Hepatocyte (in vitro differentiated cells): ENCODE measurements around the gene ITPKA. TPM values are rescaled to one million over a fixed set of nuclear protein-coding genes. Genes with fewer than 3 reads are reported as not detected.

ENCODE experiments used
- DNase-seq: peaks from one replicate; pipeline ENCODE4 v3.0.0-alpha.2; 2016; ENCODE audit warnings: low spot score
- H2AFZ ChIP-seq: fragments of 200-600 bp; sonication (generic); 2 replicates; pipeline ENCODE4 v1.6.0; 2016; ENCODE audit warnings: antibody characterized with exemption, mild to moderate bottlenecking
- H3K27ac ChIP-seq: fragments of 200-600 bp; sonication (generic); 2 replicates; pipeline ENCODE4 v1.5.1; 2016; ENCODE audit warnings: mild to moderate bottlenecking
- H3K27me3 ChIP-seq: fragments of 200-600 bp; sonication (generic); 2 replicates; pipeline ENCODE4 v1.6.1; 2016
- H3K36me3 ChIP-seq: fragments of 200-600 bp; sonication (generic); replicated peaks from 2 replicates; pipeline ENCODE4 v1.5.1; 2016; ENCODE audit warnings: low read depth; ENCODE audit not compliant: insufficient read depth
- H3K4me1 ChIP-seq: fragments of 200-600 bp; sonication (generic); 2 replicates; pipeline ENCODE4 v1.5.1; 2016; ENCODE audit warnings: mild to moderate bottlenecking, moderate library complexity; ENCODE audit not compliant: insufficient read depth
- H3K4me2 ChIP-seq: fragments of 200-600 bp; sonication (generic); 2 replicates; pipeline ENCODE4 v1.6.0; 2016
- H3K4me3 ChIP-seq: fragments of 200-600 bp; sonication (generic); 2 replicates; pipeline ENCODE4 v1.5.1; 2016; ENCODE audit warnings: mild to moderate bottlenecking
- H3K79me2 ChIP-seq: fragments of 200-600 bp; sonication (generic); 2 replicates; pipeline ENCODE4 v1.6.0; 2017; ENCODE audit warnings: mild to moderate bottlenecking
- H3K9me2 ChIP-seq: fragments of 200-600 bp; sonication (generic); replicated peaks from 2 replicates; pipeline ENCODE4 v1.6.0; 2017; ENCODE audit warnings: mild to moderate bottlenecking; ENCODE audit not compliant: insufficient read depth
- H3K9me3 ChIP-seq: fragments of 200-600 bp; sonication (generic); 2 replicates; pipeline ENCODE4 v1.5.1; 2016; ENCODE audit warnings: low read depth, mild to moderate bottlenecking
- H4K20me1 ChIP-seq: fragments of 200-600 bp; sonication (generic); 2 replicates; pipeline ENCODE4 v1.6.0; 2016; ENCODE audit warnings: mild to moderate bottlenecking; ENCODE audit not compliant: insufficient read depth, poor library complexity, severe bottlenecking
- EZH2 ChIP-seq: fragments of 200-600 bp; sonication (generic); IDR thresholded peaks from 2 replicates; pipeline ENCODE4 v1.6.1; 2016; ENCODE audit warnings: antibody characterized with exemption, mild to moderate bottlenecking, borderline replicate concordance
- EZH2phosphoT487 ChIP-seq: fragments of 200-600 bp; sonication (generic); IDR thresholded peaks from one replicate; pipeline ENCODE4 v1.6.1; 2018; ENCODE audit warnings: antibody characterized with exemption, mild to moderate bottlenecking, low read depth, moderate library complexity; ENCODE audit not compliant: unreplicated experiment, severe bottlenecking
- WGBS: methylation state at CpG from one replicate; pipeline ENCODE4 v1.1.6; 2016; ENCODE audit warnings: low lambda C conversion rate; ENCODE audit errors: missing lambda C conversion rate; 5-methylcytosine and 5-hydroxymethylcytosine counted together
- polyA plus RNA-seq: library from polyadenylated mRNA; unstranded; fragments of >200 nt; fragmentation: Nextera tagmentation; extraction: Ambion mirVana; gene quantifications from 2 replicates; pipeline ENCODE4 v1.2.1, GENCODE V29; 2016
- total RNA-seq: library from RNA; depleted of rRNA; stranded (reverse); fragments of >200 nt; gene quantifications from 2 replicates; pipeline ENCODE4 v1.2.3, GENCODE V29; 2014
- TF ChIP-seq, protein P1 (sequence below): fragments of 200-600 bp; sonication (generic); IDR thresholded peaks from 2 replicates; pipeline ENCODE4 v1.5.1; 2016; ENCODE audit warnings: antibody characterized with exemption, mild to moderate bottlenecking; ENCODE audit not compliant: poor library complexity

ITPKA gene
- total and polyA plus RNA-seq, 2 experiments from 2014 or later = 20.5 to 33.3 TPM

DNA sequence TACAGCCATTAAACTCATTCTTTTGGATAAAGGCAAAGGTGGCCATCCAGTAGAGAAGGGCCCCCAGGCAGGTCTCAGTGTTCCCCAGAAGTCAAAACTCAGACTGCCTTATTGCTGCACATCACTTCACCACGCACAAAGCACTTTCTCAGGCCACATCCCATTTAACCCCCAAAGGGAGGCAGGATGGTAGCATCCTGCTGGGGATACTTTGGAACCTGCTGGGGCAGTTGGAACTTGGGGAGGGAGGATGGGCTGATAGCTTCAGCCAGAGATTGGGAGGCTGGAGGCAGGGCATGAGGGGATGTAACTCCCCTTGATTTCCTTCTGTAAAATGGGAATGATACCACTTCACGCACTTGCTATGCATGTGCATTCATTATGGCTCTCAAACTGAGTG lies 5.0 kb downstream of the ITPKA start:
- Histone ChIP-seq H3K4me3 (no peak overlapping the region), H3K4me1 (peaks cover 7% of the 10 kb centered on the region), H4K20me1 (no peaks in the 10 kb centered on the region), H3K79me2 (peaks cover 34% of the 10 kb centered on the region), H3K4me2 (no peak overlapping the region), H3K36me3 (no peaks in the 10 kb centered on the region), H3K27ac (no peak overlapping the region), H3K27me3 (peaks cover 76% of the 10 kb centered on the region), H2AFZ (no peak overlapping the region), H3K9me2 (no peaks in the 10 kb centered on the region), H3K9me3 (no peaks in the 10 kb centered on the region)
- no peak for DNase-seq
- WGBS = 79% methylated on average over 2 of the region's 2 CpGs
- TF ChIP-seq EZH2phosphoT487 = no peak
- TF ChIP-seq, protein P1, sequence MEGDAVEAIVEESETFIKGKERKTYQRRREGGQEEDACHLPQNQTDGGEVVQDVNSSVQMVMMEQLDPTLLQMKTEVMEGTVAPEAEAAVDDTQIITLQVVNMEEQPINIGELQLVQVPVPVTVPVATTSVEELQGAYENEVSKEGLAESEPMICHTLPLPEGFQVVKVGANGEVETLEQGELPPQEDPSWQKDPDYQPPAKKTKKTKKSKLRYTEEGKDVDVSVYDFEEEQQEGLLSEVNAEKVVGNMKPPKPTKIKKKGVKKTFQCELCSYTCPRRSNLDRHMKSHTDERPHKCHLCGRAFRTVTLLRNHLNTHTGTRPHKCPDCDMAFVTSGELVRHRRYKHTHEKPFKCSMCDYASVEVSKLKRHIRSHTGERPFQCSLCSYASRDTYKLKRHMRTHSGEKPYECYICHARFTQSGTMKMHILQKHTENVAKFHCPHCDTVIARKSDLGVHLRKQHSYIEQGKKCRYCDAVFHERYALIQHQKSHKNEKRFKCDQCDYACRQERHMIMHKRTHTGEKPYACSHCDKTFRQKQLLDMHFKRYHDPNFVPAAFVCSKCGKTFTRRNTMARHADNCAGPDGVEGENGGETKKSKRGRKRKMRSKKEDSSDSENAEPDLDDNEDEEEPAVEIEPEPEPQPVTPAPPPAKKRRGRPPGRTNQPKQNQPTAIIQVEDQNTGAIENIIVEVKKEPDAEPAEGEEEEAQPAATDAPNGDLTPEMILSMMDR = no peak
- TF ChIP-seq EZH2 = no peak

DNA sequence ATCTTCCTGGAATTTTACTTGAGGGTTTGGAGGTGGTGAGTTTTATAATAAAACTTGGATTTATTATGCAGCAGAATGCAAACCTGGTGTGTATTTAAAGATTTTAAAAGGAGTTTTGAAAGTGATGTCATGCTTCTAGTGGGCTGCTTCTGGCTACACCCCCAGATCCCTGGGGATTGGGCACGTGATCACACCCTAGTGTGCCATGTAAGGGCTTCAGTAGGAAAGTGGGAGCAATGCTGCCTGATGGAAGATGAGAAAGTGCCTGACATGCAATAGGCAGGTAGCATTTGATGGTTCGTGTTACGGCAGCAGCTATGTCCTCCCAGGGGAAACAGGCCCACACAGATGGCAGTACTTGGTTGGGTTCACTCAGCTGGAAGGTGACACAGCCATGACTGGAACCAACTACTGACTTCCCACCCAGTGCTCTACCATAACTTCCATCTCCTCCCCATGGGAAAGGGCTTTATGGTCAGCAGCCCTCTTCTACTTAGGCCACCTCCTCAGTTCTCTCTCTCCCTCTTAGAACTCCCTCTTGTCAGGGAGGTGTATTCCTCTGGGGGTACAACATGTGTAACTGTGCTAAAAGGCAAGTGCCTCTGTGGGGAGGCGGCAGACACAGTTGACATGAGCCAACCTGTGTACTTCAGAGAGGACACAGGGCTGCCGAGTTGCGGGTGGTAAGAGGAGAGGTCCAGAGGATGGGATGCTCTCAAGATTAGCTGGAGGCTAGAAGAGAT lies 5.6 kb downstream of the ITPKA start:
- no peaks in the 10 kb centered on the region for H3K9me3 ChIP-seq
- no peak for DNase-seq
- no peak overlapping the region for H3K4me3 ChIP-seq
- no peak overlapping the region for H3K4me2 ChIP-seq
- no peaks in the 10 kb centered on the region for H4K20me1 ChIP-seq
- H3K9me2 ChIP-seq = no peaks in the 10 kb centered on the region
- no peak overlapping the region for H3K27ac ChIP-seq
- H3K4me1 ChIP-seq = peaks cover 7% of the 10 kb centered on the region
- no peaks in the 10 kb centered on the region for H3K36me3 ChIP-seq
- H3K27me3 ChIP-seq = peaks cover 75% of the 10 kb centered on the region
- no peak overlapping the region for H2AFZ ChIP-seq
- TF ChIP-seq, protein P1 = no peak
- TF ChIP-seq EZH2phosphoT487 (no peak), EZH2 (no peak)
- peaks cover 34% of the 10 kb centered on the region for H3K79me2 ChIP-seq
- 86% methylated on average over 6 of the region's 6 CpGs for WGBS

DNA sequence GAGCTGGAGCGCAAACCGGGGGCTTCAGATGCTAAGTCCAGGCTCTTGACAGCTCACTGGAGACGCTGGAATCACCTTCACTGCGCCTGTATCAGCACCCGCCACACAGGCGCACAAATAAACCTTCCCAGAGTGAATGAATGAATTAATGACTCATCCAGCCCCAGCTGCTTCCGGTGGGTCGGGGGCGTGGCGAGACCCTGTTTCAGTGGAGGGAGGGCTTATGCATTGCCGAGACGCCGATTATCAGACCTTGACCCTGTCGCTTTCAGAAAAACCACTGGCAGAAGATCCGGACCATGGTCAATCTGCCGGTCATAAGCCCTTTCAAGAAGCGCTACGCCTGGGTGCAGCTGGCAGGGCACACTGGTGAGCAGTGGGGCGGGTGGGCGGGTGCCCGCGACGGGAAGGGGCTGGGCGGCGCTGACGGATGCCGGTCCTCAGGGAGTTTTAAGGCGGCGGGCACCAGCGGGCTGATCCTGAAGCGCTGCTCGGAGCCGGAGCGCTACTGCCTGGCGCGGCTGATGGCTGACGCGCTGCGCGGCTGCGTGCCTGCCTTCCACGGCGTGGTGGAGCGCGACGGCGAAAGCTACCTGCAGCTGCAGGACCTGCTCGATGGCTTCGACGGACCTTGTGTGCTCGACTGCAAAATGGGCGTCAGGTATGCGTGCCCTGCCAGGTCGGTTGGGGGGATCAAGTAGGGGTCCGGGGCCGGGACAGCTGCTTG lies 7.7 kb downstream of the ITPKA start:
- Histone ChIP-seq H2AFZ (no peak overlapping the region), H3K9me3 (no peaks in the 10 kb centered on the region), H3K4me3 (no peak overlapping the region), H3K4me1 (peaks cover 5% of the 10 kb centered on the region), H3K36me3 (no peaks in the 10 kb centered on the region), H4K20me1 (no peaks in the 10 kb centered on the region), H3K4me2 (peak overlapping the region; percentile 84), H3K9me2 (no peaks in the 10 kb centered on the region), H3K27ac (no peak overlapping the region), H3K79me2 (peaks cover 34% of the 10 kb centered on the region), H3K27me3 (peaks cover 68% of the 10 kb centered on the region)
- DNase-seq = peak; percentile 47
- 12% methylated on average over 47 of the region's 56 CpGs for WGBS
- TF ChIP-seq EZH2 (no peak), EZH2phosphoT487 (no peak)
- TF ChIP-seq, protein P1 = no peak
